Skin of body (tissue), 2 donors: ENCODE measurements around the gene DNER. TPM values are rescaled to one million over a fixed set of nuclear protein-coding genes. Genes with fewer than 3 reads are reported as not detected.
"Not testable (repeated sequence)": the region's sequence is repeated elsewhere in the genome, so short reads cannot be mapped to it uniquely, and the experiment has no call there.

Experiments
- DNase-seq: peaks from one replicate; lab custom pipeline; 2025; lab: John Stamatoyannopoulos, UW
- total RNA-seq: library from RNA; depleted of rRNA; stranded (reverse); fragments of >200 nt; gene quantifications from one replicate; pipeline ENCODE4 v1.2.3, GENCODE V29; 2014

The DNER gene
- total RNA-seq, 1 donor from 2014 or later: 3.3 TPM

DNA sequence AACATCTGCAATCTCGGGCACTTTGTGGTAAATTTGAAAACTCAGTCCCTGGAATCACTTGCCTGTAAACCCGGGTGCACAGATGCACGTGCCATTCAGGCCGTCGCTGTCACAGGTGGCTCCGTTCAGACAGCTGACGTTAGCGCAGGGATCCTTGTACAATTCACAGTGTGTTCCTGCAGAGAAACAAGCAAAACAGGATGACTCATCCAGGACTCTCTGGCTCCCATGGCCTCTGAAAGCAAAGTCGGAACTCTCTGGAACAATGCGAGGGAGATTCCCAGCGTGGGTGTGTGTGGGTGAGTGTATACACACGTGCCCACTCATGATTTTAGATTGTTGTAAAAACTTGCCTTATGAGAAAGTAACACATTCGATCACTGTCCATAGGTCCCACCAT, 307.2 kb downstream of the DNER start:
- DNase-seq: no peak

DNA sequence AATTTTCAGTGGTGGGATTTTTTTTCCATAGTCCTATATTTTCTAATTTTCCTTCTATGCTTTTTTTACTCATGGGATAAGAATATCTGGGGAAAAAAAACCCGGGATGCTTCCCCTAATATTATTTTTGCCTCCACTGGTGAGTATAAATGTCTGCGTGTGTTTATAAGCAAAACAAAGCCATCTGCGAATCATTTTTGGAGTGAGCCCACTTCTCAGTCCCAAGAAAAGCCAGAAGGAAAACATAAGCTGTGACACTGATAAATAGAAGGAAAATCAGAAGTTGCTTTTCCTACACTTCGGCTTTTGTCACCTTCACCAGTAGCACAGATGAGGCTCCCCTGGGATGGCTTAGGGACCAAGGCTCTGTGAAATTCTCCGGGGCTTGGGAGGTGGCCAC, 308.6 kb downstream of the DNER start:
- peak; percentile 21 for DNase-seq

DNA sequence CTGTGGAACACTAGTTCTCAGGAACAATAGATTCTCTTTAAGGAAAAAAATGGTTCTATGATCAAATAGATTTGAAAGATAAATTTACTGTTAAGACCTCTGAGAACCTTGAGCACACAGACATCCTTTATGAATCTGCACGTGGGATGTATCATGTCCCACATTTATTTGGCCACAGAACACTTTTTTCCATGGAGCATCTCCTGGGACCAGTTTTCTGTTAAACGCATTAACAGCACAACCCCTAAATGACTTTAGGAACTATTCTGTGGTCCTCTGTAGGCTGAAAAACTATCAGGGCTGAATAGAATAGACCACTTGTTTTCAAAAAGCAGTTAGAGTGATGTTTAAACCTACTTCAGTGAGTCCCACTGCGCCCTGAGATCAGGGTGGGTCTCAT, 311.1 kb downstream of the DNER start:
- no peak for DNase-seq

DNA sequence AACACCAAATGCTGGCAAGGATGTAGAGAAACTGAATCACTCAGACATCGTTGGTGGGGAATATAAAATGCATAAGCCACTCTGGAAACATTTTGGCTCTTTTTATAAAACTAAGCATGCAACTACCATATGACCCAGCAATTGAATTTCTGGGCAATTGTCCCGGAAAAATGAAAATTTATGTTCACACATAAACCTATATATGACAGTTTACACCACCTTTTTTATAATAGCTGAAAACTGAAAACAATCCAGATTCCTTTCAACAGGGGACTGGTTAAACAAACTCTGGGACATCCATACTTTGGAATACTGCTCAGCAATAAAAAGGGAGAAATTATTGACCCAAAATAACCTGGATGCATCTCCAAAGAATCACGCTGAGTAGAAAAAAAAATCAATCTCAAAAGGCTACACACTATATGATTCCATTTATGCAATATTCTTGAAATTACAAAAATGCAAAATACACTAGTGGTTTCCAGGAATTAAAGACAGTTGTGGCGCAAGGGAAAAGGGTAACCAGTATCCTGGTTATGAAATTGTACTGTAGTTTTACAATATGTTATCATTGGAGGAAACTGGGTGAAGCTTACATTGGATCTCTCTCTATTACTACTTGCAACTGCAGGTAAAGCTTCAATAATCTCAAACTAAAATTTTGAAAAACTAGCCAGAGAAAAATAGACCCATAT, 313.0 kb downstream of the DNER start:
- DNase-seq: peak; percentile 70

DNA sequence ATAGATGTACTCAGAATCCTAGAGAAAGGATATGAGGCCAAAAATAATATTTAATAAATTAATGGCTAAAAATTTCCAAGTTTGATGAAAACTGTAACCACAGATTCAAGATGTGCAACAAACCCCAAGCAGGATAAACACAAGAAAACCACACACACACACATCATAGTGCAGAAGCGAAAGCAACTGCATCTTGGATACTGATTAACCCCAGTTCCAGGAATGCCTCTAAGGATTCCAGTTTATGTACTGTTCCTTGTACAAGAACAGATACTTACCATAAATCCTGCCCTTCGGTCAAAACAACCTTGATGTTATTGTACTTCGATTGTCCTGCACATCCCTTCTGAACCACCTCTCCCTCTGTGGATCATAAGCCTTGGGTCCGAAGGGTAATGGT, 320.4 kb downstream of the DNER start:
- no peak for DNase-seq

DNA sequence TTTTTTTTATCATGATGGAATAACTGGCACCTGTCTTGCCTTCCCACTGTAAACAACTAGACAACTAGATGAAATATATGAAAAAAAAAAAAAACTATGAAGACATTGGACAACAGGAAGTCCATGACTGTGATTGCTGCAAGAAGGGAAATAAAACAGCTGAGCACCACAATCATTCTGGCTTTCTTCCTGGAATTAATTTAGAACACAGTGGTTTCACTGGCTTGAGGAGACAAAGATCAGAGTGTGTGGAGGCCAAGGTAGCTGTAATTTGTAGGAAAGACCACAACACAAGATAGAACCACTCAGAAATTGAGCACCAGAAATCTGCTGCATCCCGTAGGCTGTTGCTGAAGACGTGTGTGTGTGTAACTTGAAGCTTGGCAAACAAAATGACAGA, 322.2 kb downstream of the DNER start:
- no peak for DNase-seq

DNA sequence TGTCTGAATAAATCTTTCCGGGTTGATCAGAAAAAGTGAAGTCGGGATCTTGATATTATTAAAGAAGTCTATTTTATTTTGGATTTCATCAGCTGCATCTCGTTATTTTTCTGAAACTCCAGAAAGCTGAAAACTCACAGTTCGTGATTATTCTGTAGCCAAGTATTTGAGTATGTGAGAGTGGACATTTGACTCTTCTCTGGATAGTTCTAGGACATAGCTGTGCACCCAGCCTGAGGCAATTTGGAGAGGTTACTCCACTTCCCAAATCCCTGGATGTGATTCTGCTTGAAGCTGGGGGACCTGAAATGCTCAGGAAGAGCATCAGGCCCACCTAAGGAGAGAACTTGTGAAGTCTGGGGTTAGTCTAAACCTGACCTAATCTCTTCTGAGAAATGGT, 325.6 kb downstream of the DNER start:
- DNase-seq: peak; percentile 31

DNA sequence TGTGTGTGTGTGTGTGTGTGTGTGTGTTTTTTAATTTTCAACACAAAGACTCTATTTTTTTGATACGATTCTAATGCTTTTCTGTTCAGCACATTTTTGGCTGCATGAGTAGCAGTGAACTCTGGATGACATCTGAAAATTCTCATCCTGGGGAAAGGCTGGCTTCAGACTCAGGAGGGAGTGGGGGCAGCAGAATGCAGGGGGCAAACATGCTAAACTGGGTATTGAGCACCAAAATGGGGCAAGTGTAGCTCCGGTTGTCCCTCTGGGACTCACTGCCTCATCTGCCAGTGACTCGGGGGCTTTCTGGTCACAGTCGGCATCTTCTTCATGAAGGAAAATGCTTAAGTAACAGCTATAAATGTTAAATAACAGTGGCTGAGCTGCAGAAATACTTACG, 326.5 kb downstream of the DNER start:
- peak; percentile 83 for DNase-seq

DNA sequence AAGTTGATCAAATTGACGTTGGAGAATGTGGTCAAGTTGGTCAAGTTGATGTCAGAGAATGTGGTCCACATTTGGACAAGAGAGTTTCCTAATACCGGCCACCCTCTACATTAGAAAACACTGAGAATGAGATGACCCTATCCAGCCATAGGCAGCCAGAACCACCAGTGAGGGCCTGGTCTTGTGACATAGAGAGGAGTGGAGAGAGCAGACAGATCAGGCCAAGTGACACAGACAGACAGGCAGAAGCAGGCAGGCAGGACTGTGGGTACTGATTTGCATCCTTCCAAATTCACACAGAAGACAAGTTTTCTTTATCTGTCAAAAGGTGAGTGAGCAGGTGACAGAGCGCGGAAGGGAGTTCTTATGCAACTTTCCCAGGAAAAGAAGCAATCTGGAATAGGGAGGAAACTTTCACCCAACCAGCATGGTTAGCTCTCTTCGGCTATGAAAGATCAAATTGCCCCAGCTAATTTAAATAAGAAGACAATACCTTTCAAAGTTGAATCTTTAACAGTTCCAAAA, 334.2 kb downstream of the DNER start:
- no peak for DNase-seq

DNA sequence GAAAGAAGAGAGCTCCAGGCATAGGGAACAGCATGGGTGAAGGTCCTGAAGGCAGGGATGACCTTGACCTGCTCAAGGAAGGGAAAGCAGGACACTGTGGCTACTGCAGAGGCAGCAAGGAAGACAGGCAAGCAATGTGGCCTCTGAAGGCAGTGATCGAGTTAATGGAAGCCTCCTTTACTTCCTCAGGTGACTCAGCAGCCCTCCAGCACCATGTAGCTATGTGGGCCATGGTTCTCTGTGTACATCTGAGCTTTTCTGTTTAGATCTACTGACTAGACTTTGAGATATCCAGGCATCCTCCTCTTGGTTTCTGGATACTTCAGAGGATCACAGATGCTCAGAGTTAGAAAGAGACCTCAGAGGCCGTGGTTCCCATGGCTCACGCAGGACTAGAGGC, 336.0 kb downstream of the DNER start:
- DNase-seq: no peak

DNA sequence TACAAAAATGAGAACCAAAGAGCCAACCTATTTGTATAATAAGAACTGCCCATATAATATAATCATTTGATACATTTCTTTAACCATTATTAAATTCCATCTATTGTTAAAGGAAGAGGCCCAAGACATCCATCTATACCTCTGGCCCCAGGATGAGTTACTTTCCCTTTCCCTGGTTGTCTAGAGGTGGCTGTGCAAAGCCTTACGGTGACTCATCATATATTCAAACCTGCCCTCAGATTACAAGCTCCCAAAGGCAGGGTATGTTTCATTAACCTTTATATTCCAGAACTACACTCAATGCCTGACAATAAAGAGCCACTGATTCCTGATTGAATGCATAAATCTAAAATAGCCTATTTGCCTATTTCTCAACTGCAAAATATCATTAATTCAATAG, 337.5 kb downstream of the DNER start:
- no peak for DNase-seq

DNA sequence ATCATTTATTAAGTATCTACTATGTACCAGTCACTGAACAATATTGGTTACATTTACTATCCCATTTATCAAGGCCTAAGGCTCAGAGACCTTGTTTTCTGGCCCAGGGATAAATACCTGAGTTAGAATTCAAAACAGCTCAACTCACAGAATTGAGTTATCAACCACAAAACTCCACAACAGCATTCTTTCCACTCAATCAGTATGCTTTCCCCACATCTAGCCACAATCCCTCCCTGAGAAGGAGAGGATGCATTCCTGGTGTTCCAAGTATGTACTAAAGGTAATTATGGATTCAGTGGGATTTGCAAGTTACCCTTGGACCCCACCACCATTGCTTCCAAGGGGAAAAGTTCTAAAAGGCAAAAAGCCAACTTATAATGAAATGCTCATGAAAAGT, 339.1 kb downstream of the DNER start:
- no peak for DNase-seq

DNA sequence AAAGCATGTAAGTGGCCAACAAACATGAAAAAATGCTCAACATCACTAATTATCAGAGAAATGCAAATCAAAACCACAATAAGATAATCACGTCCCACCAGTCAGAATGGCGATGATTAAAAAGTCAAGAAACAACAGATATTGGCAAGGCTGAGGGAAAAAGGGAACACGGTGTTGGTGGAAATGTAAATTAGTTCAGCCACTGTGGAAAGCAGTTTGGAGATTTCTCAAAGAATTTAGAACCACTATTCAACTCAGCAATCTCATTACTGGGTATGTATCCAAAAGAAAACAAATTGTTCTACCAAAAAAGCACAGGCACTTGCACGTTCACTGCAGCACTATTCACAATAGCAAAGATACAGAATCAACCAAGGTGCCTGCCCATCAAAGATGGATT, 341.0 kb downstream of the DNER start:
- not testable (repeated sequence) for DNase-seq

DNA sequence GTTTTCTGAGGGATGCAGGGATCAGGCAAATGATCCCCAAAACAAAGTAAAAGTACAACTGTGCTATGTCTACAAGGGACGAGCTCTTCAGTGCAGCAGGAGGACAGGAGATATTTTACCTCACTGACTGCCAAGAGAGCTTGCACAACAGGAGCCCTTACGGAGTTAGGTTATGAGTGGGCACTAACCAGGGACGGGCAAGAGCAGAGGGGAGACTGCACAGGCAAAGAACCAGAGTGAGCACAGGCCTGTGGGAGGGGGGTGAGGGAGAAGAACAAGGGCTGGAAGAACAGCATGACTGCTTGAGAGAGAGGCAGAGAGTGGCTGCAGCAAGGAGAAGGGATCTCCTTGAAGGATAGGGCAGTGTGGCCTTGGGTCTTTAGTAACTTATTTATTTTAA, 342.1 kb downstream of the DNER start:
- DNase-seq: no peak

DNA sequence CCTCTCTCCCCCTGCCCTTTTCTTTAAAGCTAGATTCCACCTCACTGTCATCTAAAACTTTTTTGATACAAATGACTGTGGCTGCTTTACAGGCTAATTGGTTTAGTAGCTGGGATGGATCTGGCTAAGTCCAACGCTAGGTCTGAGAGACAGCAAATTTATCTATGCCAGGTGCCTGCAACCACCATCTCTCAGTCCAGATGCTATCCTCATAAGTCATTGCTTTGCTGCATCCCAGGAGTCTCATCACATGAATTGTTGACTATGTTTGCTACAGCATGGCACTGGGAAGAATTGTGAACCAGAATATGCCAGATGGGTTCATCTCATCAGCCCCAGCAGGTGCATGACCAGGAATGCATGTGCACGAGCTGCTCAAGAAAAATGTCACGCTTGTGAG, 343.3 kb downstream of the DNER start:
- no peak for DNase-seq

DNA sequence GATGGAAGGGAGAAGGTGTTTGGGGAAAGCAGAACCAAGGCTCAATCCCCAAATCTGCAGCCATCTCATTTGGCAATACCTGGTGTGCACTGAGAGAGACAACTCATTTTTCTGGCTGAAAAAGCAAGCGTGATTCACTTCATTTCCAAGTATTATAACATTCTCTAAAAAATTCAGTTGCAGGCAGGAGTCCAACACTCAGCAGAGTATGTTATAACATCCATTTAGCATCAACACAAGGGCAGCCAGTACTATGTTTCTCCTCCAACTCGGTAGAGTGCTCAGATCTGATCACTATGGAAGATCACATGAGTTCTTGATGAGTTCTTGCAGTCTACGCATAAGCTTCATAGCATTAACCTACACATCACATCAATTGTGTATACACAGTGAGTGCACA, 343.8 kb downstream of the DNER start:
- DNase-seq: peak; percentile 66

DNA sequence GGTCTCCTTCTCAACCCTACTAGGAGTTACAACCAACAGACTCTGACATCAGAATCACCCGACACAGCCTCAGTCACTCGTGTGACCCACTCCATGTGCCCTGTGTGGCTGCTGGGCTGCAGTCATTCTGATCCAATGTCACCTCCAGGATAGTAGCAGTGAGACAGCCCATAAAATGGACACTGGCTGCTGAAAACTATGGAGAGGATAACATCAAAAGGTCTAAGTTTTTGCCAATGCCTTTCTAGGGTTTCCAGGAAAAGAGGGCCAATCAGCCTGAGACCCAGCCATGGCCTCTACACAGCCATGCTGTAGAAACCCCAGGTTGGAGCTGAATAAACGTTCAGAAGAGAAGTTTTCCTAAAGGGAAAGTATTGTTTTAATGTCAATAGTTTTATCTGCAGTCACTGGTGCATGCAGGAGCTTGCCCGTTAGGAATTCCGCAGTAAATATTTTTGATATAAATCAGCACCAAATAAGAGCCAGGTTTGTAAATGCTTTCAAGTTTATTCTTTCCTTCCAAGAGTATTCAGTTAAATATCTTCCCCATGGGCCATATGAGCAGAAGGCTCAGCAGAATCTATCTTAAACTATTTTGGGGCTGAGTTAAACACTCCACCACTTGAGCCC, 351.1 kb downstream of the DNER start:
- peak; percentile 53 for DNase-seq

DNA sequence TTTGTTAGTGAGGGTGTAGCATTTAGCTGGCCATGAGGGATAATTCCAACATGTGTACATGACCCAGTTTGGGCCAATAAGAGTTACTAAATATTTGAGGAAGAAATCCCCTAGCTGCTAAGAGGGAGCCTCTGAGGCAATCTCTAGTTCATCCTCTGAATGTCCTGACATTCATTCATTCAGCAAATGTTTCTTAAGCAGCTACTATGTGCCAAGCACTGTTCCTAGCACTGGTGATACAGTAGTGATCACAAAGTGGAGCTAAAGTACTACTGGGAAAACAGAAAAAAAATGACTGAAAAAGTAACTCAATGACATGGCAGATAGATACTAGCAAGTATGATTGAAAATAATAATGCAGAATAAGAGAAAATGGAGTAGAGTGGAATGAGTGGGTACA, 363.5 kb downstream of the DNER start:
- no peak for DNase-seq

DNA sequence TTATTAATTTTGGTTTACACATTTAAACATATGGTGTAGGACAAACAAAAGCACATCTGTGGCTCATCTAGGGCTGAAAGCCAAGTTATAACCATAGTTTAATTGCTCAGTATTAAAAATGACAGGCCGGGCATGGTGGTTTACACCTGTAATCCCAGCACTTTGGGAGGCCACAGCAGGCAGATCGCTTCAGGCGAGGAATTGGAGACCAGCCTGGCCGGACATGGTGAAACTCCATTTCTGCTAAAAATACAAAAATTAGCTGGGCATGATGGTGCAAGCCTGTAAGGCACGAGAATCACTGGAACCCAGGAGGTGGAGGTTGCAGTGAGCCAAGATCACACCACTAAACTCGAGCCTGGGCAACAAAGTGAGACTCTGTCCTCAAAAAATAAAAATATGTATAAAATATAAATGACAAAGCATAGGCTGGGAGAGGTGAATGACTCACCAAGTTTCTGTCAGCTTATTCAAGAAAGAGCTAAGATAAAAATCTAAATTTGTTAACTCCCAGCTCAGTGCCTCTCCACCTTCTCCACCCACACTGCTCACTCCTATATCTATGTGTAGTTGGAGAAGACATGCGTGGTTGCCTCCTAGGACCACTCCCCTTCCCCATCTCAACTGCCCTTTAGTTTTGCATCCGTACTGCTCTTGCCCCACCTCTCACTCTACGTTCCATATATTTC, 364.1 kb downstream of the DNER start:
- DNase-seq: no peak

DNA sequence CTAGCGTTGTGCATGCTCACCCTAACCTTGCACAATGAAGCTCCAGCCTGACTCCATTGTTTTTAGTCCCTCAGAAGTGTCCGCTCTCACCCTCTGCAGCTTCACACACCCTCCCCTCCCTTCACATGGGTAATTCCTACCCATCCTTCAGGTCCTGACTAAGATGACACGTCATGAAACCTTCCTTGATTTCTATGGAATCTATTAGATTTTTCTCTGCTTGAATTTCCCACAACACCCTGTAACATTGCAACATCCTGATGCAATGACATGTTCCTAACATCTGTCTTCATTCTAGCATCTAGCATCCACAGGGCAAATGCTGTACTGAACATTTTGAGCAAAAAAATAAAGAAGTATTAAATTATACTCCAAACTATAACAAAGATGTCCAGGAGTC, 366.2 kb downstream of the DNER start:
- DNase-seq: no peak

DNA sequence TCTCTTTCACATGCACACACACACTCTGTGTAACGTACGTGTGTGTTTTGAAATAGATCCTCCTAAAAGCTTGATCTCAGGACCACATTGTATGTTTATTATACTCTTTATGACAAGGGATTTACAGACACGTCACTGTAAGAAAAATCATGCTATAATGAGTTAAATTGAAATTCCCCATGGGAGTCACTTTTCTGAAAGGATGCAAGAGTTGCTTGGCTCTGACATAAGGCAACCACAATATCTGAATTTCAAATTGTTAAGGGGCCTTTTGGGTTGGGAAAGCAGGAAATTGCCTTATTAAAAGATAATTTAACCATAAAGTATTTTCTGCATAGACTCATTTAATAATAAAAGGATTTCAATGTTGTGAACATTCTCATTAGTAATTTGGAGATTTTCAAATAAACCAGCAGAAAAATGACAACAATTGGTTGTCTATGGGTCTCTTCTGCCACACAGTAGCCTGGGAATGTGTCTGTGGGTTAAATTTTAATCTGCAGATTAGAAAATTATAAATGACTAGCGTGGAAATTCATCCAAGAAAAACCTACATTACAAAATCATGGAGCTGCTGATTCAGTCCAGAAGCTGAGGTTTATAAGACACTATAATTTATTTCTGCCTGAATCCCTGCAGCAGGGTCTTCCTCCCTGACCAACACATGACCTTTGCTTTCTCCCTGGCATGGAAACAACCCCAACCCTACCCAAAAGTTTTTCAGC, 367.4 kb downstream of the DNER start:
- DNase-seq: no peak

DNA sequence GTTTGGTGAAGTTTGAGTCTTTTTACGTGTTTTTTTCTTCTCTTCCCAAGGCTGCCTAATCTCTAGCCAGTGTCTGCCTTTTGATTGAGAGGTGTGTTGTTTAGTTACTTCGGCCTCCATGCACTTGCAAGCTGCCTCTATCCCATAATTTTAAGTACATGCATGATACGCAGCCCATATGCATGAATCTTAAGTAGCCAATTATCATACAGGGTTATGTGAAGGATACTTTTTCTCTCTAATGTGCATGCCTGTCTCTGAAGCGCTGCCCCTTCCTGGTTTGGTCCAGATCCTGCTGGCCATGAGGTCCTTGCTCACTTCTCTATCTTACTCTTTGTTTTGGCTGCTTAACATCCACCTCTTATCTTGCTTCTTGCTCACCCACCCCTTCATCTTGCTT, 369.4 kb downstream of the DNER start:
- no peak for DNase-seq
